SK-N-SH treated with all-trans-retinoic acid at 6 μM for 48 hours (cell line): ENCODE results near the gene PRKAG2.

Experiments used
- ATAC-seq: fragments of 200-7000 bp; cut with Tn5 transposase; 3 replicates; pipeline ENCODE4 v1.9.1; 2020; ENCODE audit warnings: mild to moderate bottlenecking, moderate library complexity
- BACH2 ChIP-seq: fragments of 250-450 bp; sonication (Bioruptor Pico); IDR thresholded peaks from 2 replicates; pipeline ENCODE4 v1.9.0; 2021; ENCODE audit warnings: mild to moderate bottlenecking, borderline replicate concordance
- CSDC2 ChIP-seq: fragments of 250-450 bp; sonication (Bioruptor Pico); IDR thresholded peaks from 2 replicates; pipeline ENCODE4 v1.5.0; 2020; ENCODE audit warnings: mild to moderate bottlenecking, moderate library complexity
- ESRRG ChIP-seq: fragments of 250-450 bp; sonication (Bioruptor Pico); IDR thresholded peaks from 2 replicates; pipeline ENCODE4 v1.6.1; 2021; ENCODE audit warnings: mild to moderate bottlenecking
- GLIS3 ChIP-seq: fragments of 250-450 bp; sonication (Bioruptor Pico); IDR thresholded peaks from 2 replicates; pipeline ENCODE4 v1.5.0; 2020; ENCODE audit warnings: mild to moderate bottlenecking, moderate library complexity
- ISL1 ChIP-seq: fragments of 250-450 bp; sonication (Bioruptor Pico); IDR thresholded peaks from 2 replicates; pipeline ENCODE4 v2.1.2; 2022; ENCODE audit warnings: mild to moderate bottlenecking, moderate library complexity
- PATZ1 ChIP-seq: fragments of 250-450 bp; sonication (Bioruptor Pico); IDR thresholded peaks from 2 replicates; pipeline ENCODE4 v1.8.0; 2020; ENCODE audit warnings: mild to moderate bottlenecking, moderate library complexity, borderline replicate concordance
- POU6F1 ChIP-seq: fragments of 250-450 bp; sonication (Bioruptor Pico); IDR thresholded peaks from 2 replicates; pipeline ENCODE4 v1.8.0; 2021; ENCODE audit warnings: low read depth, mild to moderate bottlenecking, moderate library complexity, borderline replicate concordance
- PPARA ChIP-seq: fragments of 250-450 bp; sonication (Bioruptor Pico); IDR thresholded peaks from 2 replicates; pipeline ENCODE4 v1.5.0; 2020; ENCODE audit warnings: mild to moderate bottlenecking, borderline replicate concordance
- RARB ChIP-seq: fragments of 250-450 bp; sonication (Bioruptor Pico); IDR thresholded peaks from 2 replicates; pipeline ENCODE4 v1.8.0; 2021; ENCODE audit warnings: mild to moderate bottlenecking, moderate library complexity
- SNAI2 ChIP-seq: fragments of 250-450 bp; sonication (Bioruptor Pico); IDR thresholded peaks from 2 replicates; pipeline ENCODE4 v1.5.0; 2020; ENCODE audit warnings: mild to moderate bottlenecking, moderate library complexity
- TCF4 ChIP-seq: fragments of 250-450 bp; sonication (Bioruptor Pico); IDR thresholded peaks from 2 replicates; pipeline ENCODE4 v1.8.0; 2021; ENCODE audit warnings: mild to moderate bottlenecking, moderate library complexity, borderline replicate concordance
- TOX ChIP-seq: fragments of 250-450 bp; sonication (Bioruptor Pico); IDR thresholded peaks from 2 replicates; pipeline ENCODE4 v1.8.0; 2021; ENCODE audit warnings: mild to moderate bottlenecking, moderate library complexity, borderline replicate concordance
- TSHZ2 ChIP-seq: fragments of 250-450 bp; sonication (Bioruptor Pico); IDR thresholded peaks from 2 replicates; pipeline ENCODE4 v1.5.0; 2020; ENCODE audit warnings: mild to moderate bottlenecking, moderate library complexity
- ZC3H10 ChIP-seq: fragments of 250-450 bp; sonication (Bioruptor Pico); IDR thresholded peaks from 2 replicates; pipeline ENCODE4 v1.5.1; 2021; ENCODE audit warnings: mild to moderate bottlenecking, moderate library complexity
- ZFP3 ChIP-seq: fragments of 250-450 bp; sonication (Bioruptor Pico); IDR thresholded peaks from 2 replicates; pipeline ENCODE4 v1.5.0; 2020; ENCODE audit warnings: mild to moderate bottlenecking, moderate library complexity
- ZFP30 ChIP-seq: fragments of 450-650 bp; formaldehyde crosslinking; IDR thresholded peaks from 2 replicates; pipeline ENCODE4 v1.5.0; 2022; ENCODE audit warnings: mild to moderate bottlenecking, moderate library complexity
- ZNF565 ChIP-seq: fragments of 450-650 bp; formaldehyde crosslinking; conservative IDR thresholded peaks from 2 replicates; pipeline ENCODE4 v1.5.0; 2020; ENCODE audit warnings: low read depth, mild to moderate bottlenecking, moderate library complexity
- ZNF70 ChIP-seq: fragments of 450-650 bp; formaldehyde crosslinking; IDR thresholded peaks from 2 replicates; pipeline ENCODE4 v1.5.0; 2020; ENCODE audit warnings: mild to moderate bottlenecking, moderate library complexity
- ZNF8 ChIP-seq: fragments of 450-650 bp; formaldehyde crosslinking; IDR thresholded peaks from 2 replicates; pipeline ENCODE4 v1.5.0; 2020; ENCODE audit warnings: mild to moderate bottlenecking, moderate library complexity
- TF ChIP-seq, protein P1 (sequence below): fragments of 250-450 bp; sonication (Bioruptor Pico); IDR thresholded peaks from 2 replicates; pipeline ENCODE4 v1.5.1; 2021; ENCODE audit warnings: mild to moderate bottlenecking, moderate library complexity

Gene PRKAG2

GRCh38 chr7:151756866-151757265 lies 120.0 kb downstream of the PRKAG2 start (continued):
- TF ChIP-seq TSHZ2 (CRISPR knock-in tag) (no peak), ZFP30 (CRISPR knock-in tag) (no peak), ZC3H10 (CRISPR knock-in tag) (no peak), POU6F1 (no peak), SNAI2 (CRISPR knock-in tag) (no peak), CSDC2 (CRISPR knock-in tag) (no peak), TCF4 (CRISPR knock-in tag) (no peak)
- TF ChIP-seq, all 23 proteins: peak for 0

DNA sequence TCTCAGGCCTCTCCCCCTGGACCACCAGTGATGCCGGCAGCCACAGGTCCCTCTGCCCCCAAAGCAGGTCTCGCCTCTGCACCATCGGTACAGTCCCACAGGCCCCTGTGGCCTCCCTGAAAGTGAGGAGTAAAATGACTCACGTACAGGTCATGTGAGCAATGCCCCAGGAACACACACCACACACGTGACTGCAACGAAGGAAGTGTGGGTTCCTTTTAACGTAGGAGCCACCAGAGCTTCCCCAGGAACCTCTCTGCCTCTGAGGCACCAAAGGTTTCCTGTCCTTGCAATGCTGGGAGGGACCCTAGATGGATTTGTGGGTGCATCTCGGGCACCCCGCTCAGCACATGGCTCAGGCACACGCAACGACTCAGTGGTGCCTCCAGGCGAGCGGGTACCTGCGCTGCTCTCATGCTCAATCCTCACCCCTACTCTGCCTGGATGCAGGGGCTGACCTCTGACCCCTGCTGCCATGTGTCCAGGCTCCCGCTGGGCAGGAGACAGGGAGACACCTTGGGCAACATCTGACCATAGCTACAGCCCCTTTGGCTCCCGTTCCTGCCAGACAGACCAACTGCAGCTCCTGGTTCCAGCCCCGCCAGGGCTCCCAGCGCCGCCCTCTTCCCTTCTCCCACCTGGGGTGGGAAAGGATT lies 120.7 kb downstream of the PRKAG2 start:
- no peak for TF ChIP-seq TSHZ2 (CRISPR knock-in tag)
- TF ChIP-seq ESRRG, result no peak
- TF ChIP-seq ZNF565, result no peak
- no peak for TF ChIP-seq ISL1 (CRISPR knock-in tag)
- no peak for TF ChIP-seq POU6F1
- TF ChIP-seq RARB (CRISPR knock-in tag), result no peak
- no peak for TF ChIP-seq SNAI2 (CRISPR knock-in tag)
- TF ChIP-seq, protein P1, sequence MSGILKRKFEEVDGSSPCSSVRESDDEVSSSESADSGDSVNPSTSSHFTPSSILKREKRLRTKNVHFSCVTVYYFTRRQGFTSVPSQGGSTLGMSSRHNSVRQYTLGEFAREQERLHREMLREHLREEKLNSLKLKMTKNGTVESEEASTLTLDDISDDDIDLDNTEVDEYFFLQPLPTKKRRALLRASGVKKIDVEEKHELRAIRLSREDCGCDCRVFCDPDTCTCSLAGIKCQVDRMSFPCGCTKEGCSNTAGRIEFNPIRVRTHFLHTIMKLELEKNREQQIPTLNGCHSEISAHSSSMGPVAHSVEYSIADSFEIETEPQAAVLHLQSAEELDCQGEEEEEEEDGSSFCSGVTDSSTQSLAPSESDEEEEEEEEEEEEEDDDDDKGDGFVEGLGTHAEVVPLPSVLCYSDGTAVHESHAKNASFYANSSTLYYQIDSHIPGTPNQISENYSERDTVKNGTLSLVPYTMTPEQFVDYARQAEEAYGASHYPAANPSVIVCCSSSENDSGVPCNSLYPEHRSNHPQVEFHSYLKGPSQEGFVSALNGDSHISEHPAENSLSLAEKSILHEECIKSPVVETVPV, result no peak
- no peak for TF ChIP-seq TOX (CRISPR knock-in tag)
- no peak for TF ChIP-seq ZFP30 (CRISPR knock-in tag)
- TF ChIP-seq PPARA (CRISPR knock-in tag), result no peak
- no peak for TF ChIP-seq ZFP3 (CRISPR knock-in tag)
- TF ChIP-seq ZNF70, result no peak
- TF ChIP-seq GLIS3 (CRISPR knock-in tag), result no peak
- ATAC-seq, result no peak

- TF ChIP-seq RARB (CRISPR knock-in tag), result no peak
- TF ChIP-seq TOX (CRISPR knock-in tag), result no peak
- no peak for TF ChIP-seq ZNF8 (CRISPR knock-in tag)
- no peak for TF ChIP-seq TCF4 (CRISPR knock-in tag)
- no peak for TF ChIP-seq BACH2 (CRISPR knock-in tag)
- no peak for TF ChIP-seq GLIS3 (CRISPR knock-in tag)
- TF ChIP-seq ZNF70, result no peak
- no peak for TF ChIP-seq PATZ1 (CRISPR knock-in tag)
- no peak for TF ChIP-seq ESRRG
- no peak for TF ChIP-seq TSHZ2 (CRISPR knock-in tag)
- TF ChIP-seq SNAI2 (CRISPR knock-in tag), result no peak
- ATAC-seq, result no peak
These were observed 121.6 kb downstream of the PRKAG2 start for GRCh38 chr7:151755131-151755801.
